ENCODE data around the gene BPIFA1. TPM values are rescaled to one million over a fixed set of nuclear protein-coding genes. Genes with fewer than 3 reads are reported as not detected.

The BPIFA1 gene
- total and polyA plus RNA-seq, 2 of the 8 experiments (the other 6 are each of a cell fraction or from before 2014, with no cell fraction given): not detected

- Histone ChIP-seq H3K56ac (replicated peaks; ENCODE audit: insufficient read length, low read depth, low read length) (no peak overlapping the region), H3K23ac (ENCODE audit: insufficient read length) (no peak overlapping the region), H2BK15ac (ENCODE audit: low read length) (no peak overlapping the region), H4K20me1 (replicated peaks in 1 of 2; ENCODE audit: control insufficient read depth in 1 of 2, insufficient read depth in 2 of 2, low read length in 2 of 2) (no peaks in the 10 kb centered on the region), H2BK5ac (ENCODE audit: low read depth, low read length) (no peak overlapping the region), H4K8ac (ENCODE audit: extremely low read depth, insufficient read depth, low read length) (no peak overlapping the region), H3K27me3 (replicated peaks in 1 of 4; ENCODE audit: control insufficient read depth in 3 of 4, extremely low read depth in 1 of 4, insufficient read depth in 3 of 4, low read length in 3 of 4) (no peaks in the 10 kb centered on the region), H2BK12ac (ENCODE audit: low read depth, low read length) (no peak overlapping the region), H3K36me3 (ENCODE audit: control insufficient read depth in 2 of 4, insufficient read depth in 4 of 4, low read length in 3 of 4) (no peaks in the 10 kb centered on the region), H3K4ac (replicated peaks; ENCODE audit: insufficient read length, low read depth, low read length) (no peak overlapping the region), H3K4me1 (replicated peaks in 1 of 4; ENCODE audit: control insufficient read depth in 3 of 4, insufficient read depth in 4 of 4, low read length in 3 of 4) (no peaks in the 10 kb centered on the region), H3K27ac (ENCODE audit: low read depth, low read length) (no peak overlapping the region), H3K9ac (replicated peaks in 1 of 4; ENCODE audit: extremely low read depth in 1 of 4, low read depth in 3 of 4, low read length in 3 of 4) (no peak overlapping the region), H3K9me3 (ENCODE audit: insufficient read depth in 2 of 2, low read depth in 1 of 2, low read length in 1 of 2) (no peaks in the 10 kb centered on the region), H3K79me1 (ENCODE audit: low read depth, low read length) (no peaks in the 10 kb centered on the region), H3K79me2 (ENCODE audit: control insufficient read depth in 1 of 2, insufficient read depth in 2 of 2, low read length in 2 of 2) (no peaks in the 10 kb centered on the region), H3K23me2 (ENCODE audit: low read depth, low read length) (peaks cover 3% of the 10 kb centered on the region; the same call in 1 of the 2 replicates), H3K14ac (ENCODE audit: insufficient read length) (no peak overlapping the region), H3K4me2 (ENCODE audit: insufficient read depth in 1 of 2, low read depth in 2 of 2, low read length in 2 of 2) (no peak overlapping the region), H2BK120ac (replicated peaks; ENCODE audit: low read depth, low read length) (no peak overlapping the region), H2AK5ac (ENCODE audit: low read depth, low read length) (no peak overlapping the region), H4K5ac (ENCODE audit: insufficient read length, low read depth, low read length) (no peak overlapping the region), H2BK20ac (ENCODE audit: low read length) (no peak overlapping the region), H3K4me3 (ENCODE audit: extremely low read depth in 1 of 4, insufficient read depth in 2 of 4, low read depth in 3 of 4, low read length in 4 of 4) (no peak overlapping the region), H4K91ac (replicated peaks; ENCODE audit: insufficient read length, low read length) (no peak overlapping the region), H2AFZ (ENCODE audit: low read length) (no peak overlapping the region), H3K18ac (ENCODE audit: extremely low read depth, low read length) (no peak overlapping the region)
- WGBS, 2 experiments (ENCODE audit: extremely low coverage in 1 of 2, insufficient coverage in 1 of 2, insufficient read length in 1 of 2, insufficient replicate concordance in 2 of 2, low coverage in 1 of 2, low lambda C conversion rate in 2 of 2, missing lambda C conversion rate in 1 of 2): 96 to 100% methylated on average over 1 to 4 of the region's 4 CpGs
- POLR2A ChIA-PET (ENCODE audit: partially characterized antibody): no interaction called here
- DNase-seq (ENCODE audit: low read depth in 1 of 2, low spot score in 2 of 2): no peak
- FAIRE-seq: no peak
- CTCF ChIA-PET (ENCODE audit: partially characterized antibody): interaction anchor here (0.7 to 1.2 kb wide), 6 partner anchors 19 to 264 kb away, joined by 3 to 5 read pairs (median 3); no protein-coding TSS in a partner anchor
- TF ChIP-seq MAFK (IDR thresholded peaks at IDR 0.05; ENCODE audit: low read depth, low read length) (no peak), BRCA1 (IDR thresholded peaks at IDR 0.05; ENCODE audit: low read depth, low read length) (no peak), TEAD4 (IDR thresholded peaks at IDR 0.05; ENCODE audit: low read depth, low read length) (no peak), CTCF (IDR thresholded peaks at IDR 0.05; ENCODE audit: control extremely low read depth in 1 of 3, insufficient read depth in 1 of 3, low read depth in 1 of 3, low read length in 3 of 3) (no peak), POLR2AphosphoS5 (IDR thresholded peaks at IDR 0.05; ENCODE audit: low read depth, low read length) (no peak), CHD1 (IDR thresholded peaks at IDR 0.05; ENCODE audit: low read depth, low read length) (no peak), FOSL1 (IDR thresholded peaks at IDR 0.05; ENCODE audit: insufficient read depth, low read depth, low read length) (no peak), RXRA (IDR thresholded peaks at IDR 0.05; ENCODE audit: insufficient read depth, low read depth, low read length) (no peak), GABPA (IDR thresholded peaks at IDR 0.05; ENCODE audit: borderline replicate concordance, insufficient read depth, low read length) (no peak), GTF2F1 (IDR thresholded peaks at IDR 0.05; ENCODE audit: borderline replicate concordance, low read depth, low read length) (no peak), EZH2 (IDR thresholded peaks at IDR 0.05; ENCODE audit: low read depth, low read length, severe bottlenecking) (no peak)
Observed at GRCh38 chr20:33239979-33240736, 4.4 kb downstream of the BPIFA1 start.
